Thyroid gland (tissue), 4 donors: ENCODE results near the gene FMNL3.

Experiments
- POLR2A ChIP-seq, 2 donors: fragments of 450-650 bp; IDR thresholded peaks; one replicate each; pipeline ENCODE4 v1.6.1; 2017; ENCODE audit warnings: antibody characterized with exemption in 2 of 2, mild to moderate bottlenecking in 2 of 2, moderate library complexity in 1 of 2
- TF ChIP-seq, protein P1 (sequence below), 6 experiments: fragments of 200-600 bp in 3 of 6; fragments of 450-650 bp in 3 of 6; sonication (generic) in 3 of 6; IDR thresholded peaks; one replicate each; pipeline ENCODE4 v1.5.1; 2016 to 2019; ENCODE audit warnings: antibody characterized with exemption in 6 of 6, mild to moderate bottlenecking in 2 of 6, inconsistent platforms in 1 of 6, moderate library complexity in 1 of 6

GRCh38 chr12:49666176-49666575, 41.0 kb downstream of the FMNL3 start:
- TF ChIP-seq, protein P1, sequence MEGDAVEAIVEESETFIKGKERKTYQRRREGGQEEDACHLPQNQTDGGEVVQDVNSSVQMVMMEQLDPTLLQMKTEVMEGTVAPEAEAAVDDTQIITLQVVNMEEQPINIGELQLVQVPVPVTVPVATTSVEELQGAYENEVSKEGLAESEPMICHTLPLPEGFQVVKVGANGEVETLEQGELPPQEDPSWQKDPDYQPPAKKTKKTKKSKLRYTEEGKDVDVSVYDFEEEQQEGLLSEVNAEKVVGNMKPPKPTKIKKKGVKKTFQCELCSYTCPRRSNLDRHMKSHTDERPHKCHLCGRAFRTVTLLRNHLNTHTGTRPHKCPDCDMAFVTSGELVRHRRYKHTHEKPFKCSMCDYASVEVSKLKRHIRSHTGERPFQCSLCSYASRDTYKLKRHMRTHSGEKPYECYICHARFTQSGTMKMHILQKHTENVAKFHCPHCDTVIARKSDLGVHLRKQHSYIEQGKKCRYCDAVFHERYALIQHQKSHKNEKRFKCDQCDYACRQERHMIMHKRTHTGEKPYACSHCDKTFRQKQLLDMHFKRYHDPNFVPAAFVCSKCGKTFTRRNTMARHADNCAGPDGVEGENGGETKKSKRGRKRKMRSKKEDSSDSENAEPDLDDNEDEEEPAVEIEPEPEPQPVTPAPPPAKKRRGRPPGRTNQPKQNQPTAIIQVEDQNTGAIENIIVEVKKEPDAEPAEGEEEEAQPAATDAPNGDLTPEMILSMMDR (IDR thresholded peaks at IDR 0.05): no peak
- TF ChIP-seq POLR2A (IDR thresholded peaks at IDR 0.05): no peak
